ENCODE results near the gene H1-8.

The H1-8 gene

DNA sequence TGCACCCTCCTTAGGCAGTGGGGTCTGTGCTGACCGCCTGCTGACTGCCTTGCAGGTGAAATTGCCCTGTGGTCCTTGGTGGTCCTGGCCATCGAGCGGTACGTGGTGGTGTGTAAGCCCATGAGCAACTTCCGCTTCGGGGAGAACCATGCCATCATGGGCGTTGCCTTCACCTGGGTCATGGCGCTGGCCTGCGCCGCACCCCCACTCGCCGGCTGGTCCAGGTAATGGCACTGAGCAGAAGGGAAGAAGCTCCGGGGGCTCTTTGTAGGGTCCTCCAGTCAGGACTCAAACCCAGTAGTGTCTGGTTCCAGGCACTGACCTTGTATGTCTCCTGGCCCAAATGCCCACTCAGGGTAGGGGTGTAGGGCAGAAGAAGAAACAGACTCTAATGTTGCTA is 12.2 kb upstream of the H1-8 start:
- no peak for DNase-seq (ENCODE audit: low spot score)
- Histone ChIP-seq H3K27ac (no peak overlapping the region), H3K4me3 (no peak overlapping the region)
- TF ChIP-seq, protein P1, sequence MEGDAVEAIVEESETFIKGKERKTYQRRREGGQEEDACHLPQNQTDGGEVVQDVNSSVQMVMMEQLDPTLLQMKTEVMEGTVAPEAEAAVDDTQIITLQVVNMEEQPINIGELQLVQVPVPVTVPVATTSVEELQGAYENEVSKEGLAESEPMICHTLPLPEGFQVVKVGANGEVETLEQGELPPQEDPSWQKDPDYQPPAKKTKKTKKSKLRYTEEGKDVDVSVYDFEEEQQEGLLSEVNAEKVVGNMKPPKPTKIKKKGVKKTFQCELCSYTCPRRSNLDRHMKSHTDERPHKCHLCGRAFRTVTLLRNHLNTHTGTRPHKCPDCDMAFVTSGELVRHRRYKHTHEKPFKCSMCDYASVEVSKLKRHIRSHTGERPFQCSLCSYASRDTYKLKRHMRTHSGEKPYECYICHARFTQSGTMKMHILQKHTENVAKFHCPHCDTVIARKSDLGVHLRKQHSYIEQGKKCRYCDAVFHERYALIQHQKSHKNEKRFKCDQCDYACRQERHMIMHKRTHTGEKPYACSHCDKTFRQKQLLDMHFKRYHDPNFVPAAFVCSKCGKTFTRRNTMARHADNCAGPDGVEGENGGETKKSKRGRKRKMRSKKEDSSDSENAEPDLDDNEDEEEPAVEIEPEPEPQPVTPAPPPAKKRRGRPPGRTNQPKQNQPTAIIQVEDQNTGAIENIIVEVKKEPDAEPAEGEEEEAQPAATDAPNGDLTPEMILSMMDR (IDR thresholded peaks at IDR 0.05) = no peak

DNA sequence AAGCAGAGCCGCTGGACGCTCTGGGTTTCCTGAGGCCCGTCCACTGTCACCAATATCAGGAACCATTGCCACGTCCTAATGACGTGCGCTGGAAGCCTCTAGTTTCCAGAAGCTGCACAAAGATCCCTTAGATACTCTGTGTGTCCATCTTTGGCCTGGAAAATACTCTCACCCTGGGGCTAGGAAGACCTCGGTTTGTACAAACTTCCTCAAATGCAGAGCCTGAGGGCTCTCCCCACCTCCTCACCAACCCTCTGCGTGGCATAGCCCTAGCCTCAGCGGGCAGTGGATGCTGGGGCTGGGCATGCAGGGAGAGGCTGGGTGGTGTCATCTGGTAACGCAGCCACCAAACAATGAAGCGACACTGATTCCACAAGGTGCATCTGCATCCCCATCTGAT is 11.3 kb upstream of the H1-8 start:
- H3K4me3 ChIP-seq = no peak overlapping the region
- TF ChIP-seq, protein P1 (IDR thresholded peaks at IDR 0.05) = no peak
- no peak for DNase-seq (ENCODE audit: low spot score)
- no peak overlapping the region for H3K27ac ChIP-seq

DNA sequence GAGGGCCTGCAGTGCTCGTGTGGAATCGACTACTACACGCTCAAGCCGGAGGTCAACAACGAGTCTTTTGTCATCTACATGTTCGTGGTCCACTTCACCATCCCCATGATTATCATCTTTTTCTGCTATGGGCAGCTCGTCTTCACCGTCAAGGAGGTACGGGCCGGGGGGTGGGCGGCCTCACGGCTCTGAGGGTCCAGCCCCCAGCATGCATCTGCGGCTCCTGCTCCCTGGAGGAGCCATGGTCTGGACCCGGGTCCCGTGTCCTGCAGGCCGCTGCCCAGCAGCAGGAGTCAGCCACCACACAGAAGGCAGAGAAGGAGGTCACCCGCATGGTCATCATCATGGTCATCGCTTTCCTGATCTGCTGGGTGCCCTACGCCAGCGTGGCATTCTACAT is 10.7 kb upstream of the H1-8 start:
- H3K4me3 ChIP-seq = no peak overlapping the region
- TF ChIP-seq, protein P1 (IDR thresholded peaks at IDR 0.05) = no peak
- H3K27ac ChIP-seq = no peak overlapping the region
- no peak for DNase-seq (ENCODE audit: low spot score)

DNA sequence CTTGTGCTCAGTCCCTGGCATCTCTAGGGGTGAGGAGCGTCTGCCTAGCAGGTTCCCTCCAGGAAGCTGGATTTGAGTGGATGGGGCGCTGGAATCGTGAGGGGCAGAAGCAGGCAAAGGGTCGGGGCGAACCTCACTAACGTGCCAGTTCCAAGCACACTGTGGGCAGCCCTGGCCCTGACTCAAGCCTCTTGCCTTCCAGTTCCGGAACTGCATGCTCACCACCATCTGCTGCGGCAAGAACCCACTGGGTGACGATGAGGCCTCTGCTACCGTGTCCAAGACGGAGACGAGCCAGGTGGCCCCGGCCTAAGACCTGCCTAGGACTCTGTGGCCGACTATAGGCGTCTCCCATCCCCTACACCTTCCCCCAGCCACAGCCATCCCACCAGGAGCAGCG is 9.6 kb upstream of the H1-8 start:
- Histone ChIP-seq H3K27ac (no peak overlapping the region), H3K4me3 (no peak overlapping the region)
- DNase-seq (ENCODE audit: low spot score) = no peak
- TF ChIP-seq, protein P1 (IDR thresholded peaks at IDR 0.05) = no peak

DNA sequence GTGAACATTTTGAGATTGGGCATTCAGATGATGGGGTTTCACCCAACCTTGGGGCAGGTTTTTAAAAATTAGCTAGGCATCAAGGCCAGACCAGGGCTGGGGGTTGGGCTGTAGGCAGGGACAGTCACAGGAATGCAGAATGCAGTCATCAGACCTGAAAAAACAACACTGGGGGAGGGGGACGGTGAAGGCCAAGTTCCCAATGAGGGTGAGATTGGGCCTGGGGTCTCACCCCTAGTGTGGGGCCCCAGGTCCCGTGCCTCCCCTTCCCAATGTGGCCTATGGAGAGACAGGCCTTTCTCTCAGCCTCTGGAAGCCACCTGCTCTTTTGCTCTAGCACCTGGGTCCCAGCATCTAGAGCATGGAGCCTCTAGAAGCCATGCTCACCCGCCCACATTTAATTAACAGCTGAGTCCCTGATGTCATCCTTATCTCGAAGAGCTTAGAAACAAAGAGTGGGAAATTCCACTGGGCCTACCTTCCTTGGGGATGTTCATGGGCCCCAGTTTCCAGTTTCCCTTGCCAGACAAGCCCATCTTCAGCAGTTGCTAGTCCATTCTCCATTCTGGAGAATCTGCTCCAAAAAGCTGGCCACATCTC is 8.4 kb upstream of the H1-8 start:
- Histone ChIP-seq H3K4me3 (no peak overlapping the region), H3K27ac (no peak overlapping the region)
- TF ChIP-seq, protein P1 (IDR thresholded peaks at IDR 0.05) = no peak
- DNase-seq (ENCODE audit: low spot score) = no peak

DNA sequence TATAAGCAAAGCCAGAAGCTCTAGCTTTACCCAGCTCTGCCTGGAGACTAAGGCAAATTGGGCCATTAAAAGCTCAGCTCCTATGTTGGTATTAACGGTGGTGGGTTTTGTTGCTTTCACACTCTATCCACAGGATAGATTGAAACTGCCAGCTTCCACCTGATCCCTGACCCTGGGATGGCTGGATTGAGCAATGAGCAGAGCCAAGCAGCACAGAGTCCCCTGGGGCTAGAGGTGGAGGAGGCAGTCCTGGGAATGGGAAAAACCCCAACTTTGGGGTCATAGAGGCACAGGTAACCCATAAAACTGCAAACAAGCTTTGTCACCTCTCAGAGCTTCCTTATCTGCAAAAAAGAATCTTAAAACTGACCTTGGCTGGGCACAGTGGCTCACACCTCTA is 7.9 kb upstream of the H1-8 start:
- no peak overlapping the region for H3K4me3 ChIP-seq
- DNase-seq (ENCODE audit: low spot score) = no peak
- H3K27ac ChIP-seq = no peak overlapping the region
- TF ChIP-seq, protein P1 (IDR thresholded peaks at IDR 0.05) = no peak

DNA sequence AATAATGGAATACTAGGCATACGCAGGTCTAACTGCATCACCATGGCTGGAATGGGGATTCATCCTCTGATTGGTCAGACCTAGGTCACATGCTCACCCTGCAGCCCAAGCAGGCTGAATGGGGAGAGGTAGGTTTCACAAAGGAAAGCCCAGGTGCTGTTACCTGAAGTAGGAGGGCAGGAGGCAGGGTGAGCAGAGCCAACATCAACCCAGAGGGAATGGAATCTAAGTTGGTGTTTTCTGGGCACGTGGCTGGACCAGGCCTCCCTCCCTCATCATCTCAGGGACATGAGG is 6.7 kb upstream of the H1-8 start:
- TF ChIP-seq, protein P1 (IDR thresholded peaks at IDR 0.05) = no peak
- H3K27ac ChIP-seq = no peak overlapping the region
- no peak for DNase-seq (ENCODE audit: low spot score)
- no peak overlapping the region for H3K4me3 ChIP-seq
